Prostate gland (tissue), 2 donors: ENCODE measurements around the gene NRCAM. TPM values are rescaled to one million over a fixed set of nuclear protein-coding genes. Genes with fewer than 3 reads are reported as not detected.
"Not testable (repeated sequence)": the region's sequence is repeated elsewhere in the genome, so short reads cannot be mapped to it uniquely, and the experiment has no call there.

Experiments
- DNase-seq: peaks from one replicate; pipeline ENCODE4 v3.0.0-alpha.2; 2019; ENCODE audit warnings: low spot score
- H3K27ac ChIP-seq, 2 donors: fragments of 200-600 bp; sonication (generic); 2 replicates each; pipeline ENCODE4 v1.5.1; 2017 to 2019
- H3K27me3 ChIP-seq: fragments of 200-600 bp; sonication (generic); replicated peaks from 2 replicates; pipeline ENCODE4 v1.5.1; 2019; ENCODE audit not compliant: insufficient read depth
- H3K36me3 ChIP-seq, 2 donors: fragments of 200-600 bp; sonication (generic); 1 replicate in 1 of 2; 2 replicates in 1 of 2; pipeline versions ENCODE4 v1.5.1 to v1.8.1; 2017 to 2019
- H3K4me1 ChIP-seq: fragments of 200-600 bp; sonication (generic); replicated peaks from 2 replicates; pipeline ENCODE4 v1.5.1; 2019
- H3K4me3 ChIP-seq, 2 donors: fragments of 200-600 bp; sonication (generic); 2 replicates each; pipeline ENCODE4 v1.5.1; 2017 to 2019
- H3K9me3 ChIP-seq: fragments of 200-600 bp; sonication (generic); 2 replicates; pipeline ENCODE4 v1.5.1; 2017
- POLR2A ChIP-seq: fragments of 450-650 bp; IDR thresholded peaks from one replicate; pipeline ENCODE4 v1.6.1; 2016; ENCODE audit warnings: antibody characterized with exemption, mild to moderate bottlenecking
- POLR2AphosphoS5 ChIP-seq: sonication (generic); formaldehyde crosslinking; IDR thresholded peaks from one replicate; pipeline ENCODE4 v1.6.1; 2017; ENCODE audit warnings: antibody characterized with exemption
- WGBS: methylation state at CpG from one replicate; pipeline ENCODE4 v1.1.5; 2018; 5-methylcytosine and 5-hydroxymethylcytosine counted together
- intact Hi-C: fragments of 100-400 bp; cut with DNase I; formaldehyde crosslinking; loops from one replicate; pipeline ENCODE4 v1.14.2; 2022
- total RNA-seq, 2 donors: library from RNA; depleted of rRNA; stranded (reverse); fragments of >200 nt; gene quantifications; one replicate each; pipeline ENCODE4 v1.1.0, GENCODE V29; 2016
- TF ChIP-seq, protein P1 (sequence below), 4 experiments: fragments of 200-600 bp in 2 of 4; fragments of 450-650 bp in 2 of 4; sonication (generic) in 2 of 4; IDR thresholded peaks; 1 replicate in 3 of 4; 2 replicates in 1 of 4; pipeline ENCODE4 v1.5.1; 2016 to 2019; ENCODE audit warnings: antibody characterized with exemption in 4 of 4, mild to moderate bottlenecking in 2 of 4, moderate library complexity in 2 of 4

The NRCAM gene
- total RNA-seq, 2 donors from 2014 or later: 1.1 to 3.1 TPM

DNA sequence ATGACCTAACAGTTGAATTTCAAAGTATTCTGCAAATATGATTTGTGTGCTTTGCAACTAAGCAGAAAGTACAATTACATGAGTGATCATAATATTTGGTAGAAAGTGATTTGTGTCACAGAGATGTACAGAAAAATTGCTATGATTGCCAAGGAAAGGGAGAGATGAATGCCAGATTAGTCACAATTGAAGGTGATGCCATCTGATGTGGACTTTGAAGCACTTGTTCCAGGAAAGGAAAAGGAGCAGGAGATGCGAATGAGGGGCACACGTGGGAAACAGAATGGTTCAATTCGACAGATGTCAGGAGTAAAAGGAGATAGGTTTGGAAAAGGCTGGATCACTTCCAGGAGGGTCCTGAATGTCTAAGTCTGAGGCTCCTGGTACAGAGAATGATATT, 173.0 kb downstream of the NRCAM start:
- WGBS: 75% methylated on average over 3 of the region's 3 CpGs
- Histone ChIP-seq H3K27me3 (no peaks in the 10 kb centered on the region), H3K4me1 (no peaks in the 10 kb centered on the region), H3K27ac (no peak overlapping the region), H3K9me3 (no peaks in the 10 kb centered on the region), H3K36me3 (no peaks in the 10 kb centered on the region), H3K4me3 (no peak overlapping the region)
- intact Hi-C loops: no loop called here
- DNase-seq: no peak
- no peak for TF ChIP-seq POLR2A

DNA sequence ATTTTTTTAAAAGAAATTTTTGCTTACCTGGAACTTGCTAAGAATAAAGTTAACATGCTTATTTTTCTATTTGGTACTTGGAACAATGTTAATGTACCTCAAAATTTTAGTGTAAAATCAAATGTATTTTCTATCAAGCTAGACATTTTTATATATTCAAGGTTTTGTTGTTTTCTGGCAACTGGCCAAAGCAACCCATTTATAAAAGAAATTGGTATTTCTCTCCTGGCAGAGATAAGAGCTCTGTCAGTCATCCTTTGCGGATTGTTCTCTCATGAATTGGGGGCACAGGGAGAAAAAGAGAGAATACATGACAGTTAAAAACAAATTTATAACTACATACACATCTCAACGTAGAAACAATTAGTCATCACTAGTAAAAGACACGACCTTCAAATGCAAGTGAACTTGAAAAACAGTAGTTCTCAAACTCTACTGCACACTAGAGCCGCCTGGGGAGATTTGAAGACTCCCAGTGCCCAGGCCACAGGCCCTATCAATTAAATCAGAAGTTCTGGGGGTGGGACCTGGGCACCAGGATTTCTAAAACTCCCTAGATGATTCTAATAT, 173.7 kb downstream of the NRCAM start:
- TF ChIP-seq POLR2AphosphoS5 (no peak), POLR2A (no peak)
- TF ChIP-seq, protein P1, sequence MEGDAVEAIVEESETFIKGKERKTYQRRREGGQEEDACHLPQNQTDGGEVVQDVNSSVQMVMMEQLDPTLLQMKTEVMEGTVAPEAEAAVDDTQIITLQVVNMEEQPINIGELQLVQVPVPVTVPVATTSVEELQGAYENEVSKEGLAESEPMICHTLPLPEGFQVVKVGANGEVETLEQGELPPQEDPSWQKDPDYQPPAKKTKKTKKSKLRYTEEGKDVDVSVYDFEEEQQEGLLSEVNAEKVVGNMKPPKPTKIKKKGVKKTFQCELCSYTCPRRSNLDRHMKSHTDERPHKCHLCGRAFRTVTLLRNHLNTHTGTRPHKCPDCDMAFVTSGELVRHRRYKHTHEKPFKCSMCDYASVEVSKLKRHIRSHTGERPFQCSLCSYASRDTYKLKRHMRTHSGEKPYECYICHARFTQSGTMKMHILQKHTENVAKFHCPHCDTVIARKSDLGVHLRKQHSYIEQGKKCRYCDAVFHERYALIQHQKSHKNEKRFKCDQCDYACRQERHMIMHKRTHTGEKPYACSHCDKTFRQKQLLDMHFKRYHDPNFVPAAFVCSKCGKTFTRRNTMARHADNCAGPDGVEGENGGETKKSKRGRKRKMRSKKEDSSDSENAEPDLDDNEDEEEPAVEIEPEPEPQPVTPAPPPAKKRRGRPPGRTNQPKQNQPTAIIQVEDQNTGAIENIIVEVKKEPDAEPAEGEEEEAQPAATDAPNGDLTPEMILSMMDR (IDR thresholded peaks at IDR 0.05): no peak
- no peaks in the 10 kb centered on the region for H3K9me3 ChIP-seq
- H3K27me3 ChIP-seq: no peaks in the 10 kb centered on the region
- 49% methylated on average over 4 of the region's 4 CpGs for WGBS
- H3K27ac ChIP-seq: no peak overlapping the region
- no peaks in the 10 kb centered on the region for H3K36me3 ChIP-seq
- H3K4me3 ChIP-seq: no peak overlapping the region
- no peaks in the 10 kb centered on the region for H3K4me1 ChIP-seq
- intact Hi-C loops: no loop called here
- no peak for DNase-seq

DNA sequence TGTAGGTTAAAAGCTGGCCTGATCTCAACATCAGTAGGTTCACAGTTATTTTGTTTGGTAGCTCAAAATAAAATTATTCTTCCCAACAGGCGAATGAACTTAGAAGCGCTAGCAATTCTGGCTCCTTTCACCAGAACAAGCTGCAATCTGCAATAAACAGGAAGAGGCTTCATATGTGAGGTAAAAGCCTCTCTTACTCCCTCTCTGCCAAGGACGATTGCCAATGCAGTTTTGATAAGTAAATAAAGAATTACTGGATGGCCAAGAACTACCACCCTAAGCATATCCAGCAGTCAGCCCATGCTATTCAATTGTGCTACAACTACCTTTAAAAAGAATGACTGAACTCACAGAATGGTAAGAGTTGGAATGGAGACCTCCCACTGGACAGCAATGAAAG, 176.1 kb downstream of the NRCAM start:
- intact Hi-C loops: no loop called here
- Histone ChIP-seq H3K27me3 (no peaks in the 10 kb centered on the region), H3K9me3 (no peaks in the 10 kb centered on the region), H3K4me1 (no peaks in the 10 kb centered on the region), H3K36me3 (no peaks in the 10 kb centered on the region), H3K27ac (no peak overlapping the region), H3K4me3 (no peak overlapping the region)
- peak; percentile 69 for TF ChIP-seq POLR2AphosphoS5
- TF ChIP-seq, protein P1 (IDR thresholded peaks at IDR 0.05): no peak
- DNase-seq: peak; percentile 53
- WGBS: 10% methylated on average over 3 of the region's 3 CpGs

DNA sequence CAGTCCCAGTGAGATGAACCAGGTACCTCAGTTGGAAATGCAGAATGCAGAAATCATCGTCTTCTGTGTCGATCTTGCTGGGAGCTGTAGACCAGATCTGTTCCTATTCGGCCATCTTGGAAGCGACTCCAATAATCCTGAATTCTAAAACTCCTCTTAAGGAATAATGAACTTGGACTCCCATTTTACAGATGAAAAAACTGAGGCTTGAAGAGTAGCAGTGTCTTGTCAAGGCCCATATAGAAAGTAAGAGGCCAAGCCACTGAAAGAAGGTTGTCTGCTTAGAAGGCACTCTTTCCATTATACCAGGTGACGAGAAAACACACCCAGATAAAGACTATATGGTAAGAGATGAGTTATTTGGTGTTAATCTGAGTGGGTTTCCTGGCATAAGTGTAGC, 177.5 kb downstream of the NRCAM start:
- H3K9me3 ChIP-seq: no peaks in the 10 kb centered on the region
- no peak overlapping the region for H3K27ac ChIP-seq
- no peaks in the 10 kb centered on the region for H3K4me1 ChIP-seq
- no peaks in the 10 kb centered on the region for H3K27me3 ChIP-seq
- no peaks in the 10 kb centered on the region for H3K36me3 ChIP-seq
- TF ChIP-seq, protein P1 (IDR thresholded peaks at IDR 0.05): no peak
- no peak for TF ChIP-seq POLR2A
- TF ChIP-seq POLR2AphosphoS5: no peak
- 94% methylated on average over 5 of the region's 5 CpGs for WGBS
- intact Hi-C loops: no loop called here
- no peak for DNase-seq
- H3K4me3 ChIP-seq: no peak overlapping the region

DNA sequence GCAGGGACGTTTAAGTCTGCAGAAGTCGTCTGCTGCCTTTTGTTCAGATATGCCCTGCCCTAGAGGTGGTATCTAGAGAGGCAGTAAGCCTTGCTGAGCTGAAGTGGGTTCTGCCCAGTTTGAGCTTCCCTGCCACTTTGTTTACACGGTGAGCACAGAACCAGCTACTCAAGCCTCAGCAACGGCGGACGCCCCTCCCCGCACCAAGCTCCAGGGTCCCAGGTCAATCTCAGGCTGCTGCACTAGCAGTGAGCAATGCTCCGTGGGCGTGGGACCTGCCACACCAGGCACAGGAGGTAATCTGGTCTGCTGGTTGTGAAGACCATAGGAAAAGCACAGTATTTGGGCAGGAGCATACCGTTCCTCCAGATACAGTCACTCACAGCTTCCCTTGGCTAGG, 178.0 kb downstream of the NRCAM start:
- DNase-seq: no peak
- Histone ChIP-seq H3K27me3 (no peaks in the 10 kb centered on the region), H3K36me3 (no peaks in the 10 kb centered on the region), H3K9me3 (no peaks in the 10 kb centered on the region), H3K27ac (no peak overlapping the region), H3K4me3 (no peak overlapping the region), H3K4me1 (no peaks in the 10 kb centered on the region)
- intact Hi-C loops: no loop called here
- TF ChIP-seq POLR2A (no peak), POLR2AphosphoS5 (no peak)
- TF ChIP-seq, protein P1 (IDR thresholded peaks at IDR 0.05): no peak
- WGBS: 90% methylated on average over 10 of the region's 10 CpGs

DNA sequence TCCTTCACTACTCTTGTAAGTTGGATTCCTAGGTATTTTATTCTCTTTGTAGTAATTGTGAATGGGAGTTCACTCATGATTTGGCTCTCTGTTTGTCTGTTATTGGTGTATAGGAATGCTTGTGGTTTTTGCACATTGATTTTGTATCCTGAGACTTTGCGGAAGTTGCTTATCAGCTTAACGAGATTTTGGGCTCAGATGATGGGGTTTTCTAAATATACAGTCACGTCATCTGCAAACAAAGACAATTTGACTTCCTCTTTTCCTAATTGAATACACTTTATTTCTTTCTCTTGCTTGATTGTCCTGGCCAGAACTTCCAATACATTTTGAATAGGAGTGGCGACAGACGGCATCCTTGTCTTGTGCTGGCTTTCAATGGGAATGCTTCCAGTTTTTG, 181.8 kb downstream of the NRCAM start:
- H3K4me1 ChIP-seq, DNase-seq, intact Hi-C loops, H3K36me3 ChIP-seq, H3K4me3 ChIP-seq, H3K9me3 ChIP-seq, H3K27me3 ChIP-seq, H3K27ac ChIP-seq: not testable (repeated sequence)
- WGBS: 74% methylated on average over 5 of the region's 5 CpGs

DNA sequence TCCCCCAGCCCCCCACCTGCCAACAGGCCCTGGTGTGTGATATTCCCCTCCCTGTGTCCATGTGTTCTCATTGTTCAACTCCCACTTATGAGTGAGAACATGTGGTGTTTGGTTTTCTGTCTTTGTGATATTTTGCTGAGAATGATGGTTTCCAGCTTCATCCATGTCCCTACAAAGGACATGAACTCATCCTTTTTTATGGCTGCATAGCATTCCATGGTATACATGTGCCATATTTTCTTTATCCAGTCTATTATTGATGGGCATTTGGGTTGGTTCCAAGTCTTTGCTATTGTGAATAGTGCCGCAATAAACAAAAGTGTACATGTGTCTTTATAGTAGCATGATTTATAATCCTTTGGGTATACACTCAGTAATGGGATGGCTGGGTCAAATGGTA, 183.3 kb downstream of the NRCAM start:
- WGBS: 90% methylated on average over 1 of the region's 1 CpG
- H3K36me3 ChIP-seq, DNase-seq, H3K27me3 ChIP-seq, H3K9me3 ChIP-seq, H3K4me1 ChIP-seq, H3K4me3 ChIP-seq, intact Hi-C loops, H3K27ac ChIP-seq: not testable (repeated sequence)
